Raji (cell line): Measurements from ENCODE around the gene HOOK1.

Experiments used
- POLR2A ChIP-seq: IDR thresholded peaks from 2 replicates; pipeline ENCODE4 v1.6.1; 2011; ENCODE audit warnings: low read depth, low read length, control low read depth; ENCODE audit not compliant: insufficient read depth

HOOK1 gene

DNA sequence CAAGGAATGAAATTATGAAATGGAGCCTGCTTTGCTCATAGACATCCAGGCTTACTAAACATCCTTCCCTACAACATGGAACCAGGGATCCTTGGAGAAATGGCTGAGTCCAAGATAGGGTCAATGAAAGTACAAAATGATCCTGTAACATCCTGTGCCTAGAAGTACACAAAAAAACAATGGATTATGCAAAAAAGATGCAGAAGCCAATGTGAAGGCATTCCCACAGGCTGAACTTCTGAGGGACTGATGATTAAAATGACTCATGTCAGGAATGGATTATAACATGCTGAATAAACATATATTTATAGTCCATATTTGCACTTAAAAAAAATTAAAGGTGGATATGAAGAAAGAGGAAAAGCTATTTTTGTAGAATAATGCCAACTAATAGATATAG, 10.4 kb upstream of the HOOK1 start:
- TF ChIP-seq POLR2A, result no peak

DNA sequence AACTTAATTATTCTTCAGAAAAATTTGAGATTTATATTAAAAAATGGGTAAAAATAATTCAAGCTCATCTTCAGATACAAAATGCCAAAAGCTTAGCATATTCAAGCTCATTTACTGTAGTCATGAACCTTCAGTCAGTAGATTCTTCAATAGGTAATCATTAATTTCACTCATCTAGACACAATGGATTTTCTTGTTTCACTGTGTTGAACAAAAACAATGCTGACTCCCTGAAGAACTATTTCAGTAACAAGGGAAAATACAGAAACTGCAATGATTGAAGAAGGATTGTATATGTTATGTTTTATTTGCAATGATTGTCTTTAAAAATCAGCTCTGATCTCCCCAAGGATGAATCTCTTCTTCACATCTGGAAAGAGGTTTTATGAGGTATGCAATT, 9.2 kb upstream of the HOOK1 start:
- TF ChIP-seq POLR2A, result no peak

DNA sequence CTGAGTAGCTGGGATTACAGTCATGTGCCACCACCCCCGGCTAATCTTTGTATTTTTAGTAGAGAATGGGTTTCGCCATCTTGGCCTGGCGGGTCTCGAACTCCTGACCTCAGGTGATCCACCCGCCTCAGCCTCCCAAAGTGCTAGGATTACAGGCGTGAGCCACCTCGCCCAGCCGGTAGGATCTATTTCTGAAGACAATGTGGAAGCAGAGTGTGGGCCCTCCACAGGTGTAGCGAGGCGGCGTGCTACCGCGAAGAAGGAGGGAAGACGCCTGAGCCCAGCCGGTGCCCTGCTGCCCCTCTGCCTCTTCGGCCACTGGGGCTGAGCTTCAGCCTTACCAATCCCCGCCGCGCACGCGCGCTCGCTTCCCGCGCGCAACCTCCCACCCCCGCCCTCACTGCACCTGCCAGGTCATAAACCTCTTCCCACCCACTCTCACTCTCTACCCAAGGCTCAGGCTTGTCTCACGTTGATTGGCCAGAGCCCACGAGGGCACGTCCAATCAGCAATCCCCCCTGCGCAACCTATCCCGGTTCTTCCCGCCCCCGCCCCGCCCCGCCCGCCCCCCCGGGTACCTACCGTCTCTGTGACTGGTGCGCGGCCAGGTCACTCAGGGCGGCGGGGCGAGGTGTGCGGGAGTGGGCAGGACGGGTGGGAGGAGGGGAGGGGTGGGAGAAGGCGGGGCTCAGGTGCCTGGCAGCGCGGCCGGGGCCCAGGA, 409 bp upstream of the HOOK1 start:
- no peak for TF ChIP-seq POLR2A

DNA sequence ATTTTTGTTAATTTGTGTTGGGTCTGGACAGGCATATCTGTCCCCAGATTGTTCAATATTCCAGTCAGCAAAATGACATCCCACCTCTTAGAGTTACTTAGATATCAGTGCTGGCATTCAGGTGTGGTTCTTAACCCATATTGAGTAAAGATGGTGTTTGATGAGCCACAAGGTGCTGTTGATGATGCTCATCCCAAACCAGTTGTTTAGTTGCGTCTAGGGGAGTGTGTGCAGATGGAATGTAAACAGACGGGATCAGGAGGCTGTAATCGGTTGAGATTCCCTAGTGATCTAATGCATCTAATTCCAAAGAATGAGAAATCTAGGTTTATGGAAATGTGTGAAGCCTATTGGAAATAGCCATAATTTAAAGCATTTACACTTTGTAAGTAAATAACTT, 1.1 kb downstream of the HOOK1 start:
- TF ChIP-seq POLR2A, result no peak

DNA sequence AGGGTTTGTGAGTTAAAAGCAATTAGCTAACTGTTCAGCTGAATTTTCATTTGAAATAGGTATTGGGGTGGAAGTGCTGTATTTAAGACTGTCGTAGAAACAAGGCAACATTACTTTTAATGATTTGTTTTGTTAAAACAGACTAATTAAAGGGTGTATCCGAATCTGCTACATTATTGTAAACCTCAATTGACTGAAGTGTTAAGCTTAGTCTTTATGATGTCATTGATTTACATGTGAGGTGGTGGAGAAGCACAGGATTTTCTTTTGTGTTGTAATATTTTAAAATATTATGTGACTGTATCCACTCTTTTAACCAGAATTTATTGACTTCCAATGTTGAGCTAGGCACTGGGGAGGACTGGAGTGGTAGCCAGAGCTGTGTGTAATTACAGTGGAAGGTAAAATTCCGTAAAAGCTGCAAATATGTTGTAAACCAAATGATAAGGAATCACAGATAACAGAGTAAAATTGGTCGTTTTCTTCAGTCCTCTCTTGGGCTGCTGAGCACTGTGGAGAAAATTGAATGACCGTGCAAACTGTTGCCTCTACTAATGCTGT, 1.6 kb downstream of the HOOK1 start:
- TF ChIP-seq POLR2A, result no peak

DNA sequence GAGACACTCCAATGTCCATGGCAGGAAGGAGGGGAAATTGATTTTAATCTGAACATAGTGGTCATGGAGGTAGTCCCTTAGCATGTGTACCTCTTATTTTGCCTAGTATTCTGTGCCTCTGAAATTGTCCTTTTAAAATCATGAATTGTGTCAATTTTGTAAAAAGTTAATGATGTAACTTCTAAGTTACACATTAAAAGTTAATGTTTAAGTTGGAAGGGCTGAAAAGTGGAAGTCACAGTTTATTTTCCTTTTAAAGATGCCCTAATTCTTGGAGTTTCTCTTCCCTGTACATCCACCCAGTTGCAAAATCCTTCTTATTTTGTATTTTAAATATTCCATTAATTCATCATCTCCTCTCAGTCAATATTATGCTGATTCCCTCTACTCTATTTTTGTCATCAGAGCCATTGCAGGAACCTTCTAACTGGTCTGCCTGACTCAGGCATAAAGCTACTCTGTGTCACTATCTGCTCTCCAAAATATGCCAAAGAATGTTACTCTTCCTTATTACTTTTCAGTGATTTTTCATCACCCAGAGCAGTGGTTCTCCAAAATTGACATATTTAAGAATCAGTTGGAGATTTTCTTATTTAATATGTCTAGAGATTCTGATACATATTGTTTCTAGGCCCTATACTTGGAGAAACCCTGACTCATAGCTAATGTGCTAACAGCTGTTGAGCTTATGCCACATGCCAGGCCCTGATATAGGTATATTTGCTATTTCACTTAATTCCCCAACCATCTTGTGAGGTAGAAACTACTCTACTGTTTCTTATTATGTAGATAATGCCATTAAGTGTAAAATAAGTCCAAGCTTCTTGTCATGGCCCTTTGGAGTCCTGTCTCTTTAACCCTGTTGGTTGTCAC, 5.1 kb downstream of the HOOK1 start:
- no peak for TF ChIP-seq POLR2A

DNA sequence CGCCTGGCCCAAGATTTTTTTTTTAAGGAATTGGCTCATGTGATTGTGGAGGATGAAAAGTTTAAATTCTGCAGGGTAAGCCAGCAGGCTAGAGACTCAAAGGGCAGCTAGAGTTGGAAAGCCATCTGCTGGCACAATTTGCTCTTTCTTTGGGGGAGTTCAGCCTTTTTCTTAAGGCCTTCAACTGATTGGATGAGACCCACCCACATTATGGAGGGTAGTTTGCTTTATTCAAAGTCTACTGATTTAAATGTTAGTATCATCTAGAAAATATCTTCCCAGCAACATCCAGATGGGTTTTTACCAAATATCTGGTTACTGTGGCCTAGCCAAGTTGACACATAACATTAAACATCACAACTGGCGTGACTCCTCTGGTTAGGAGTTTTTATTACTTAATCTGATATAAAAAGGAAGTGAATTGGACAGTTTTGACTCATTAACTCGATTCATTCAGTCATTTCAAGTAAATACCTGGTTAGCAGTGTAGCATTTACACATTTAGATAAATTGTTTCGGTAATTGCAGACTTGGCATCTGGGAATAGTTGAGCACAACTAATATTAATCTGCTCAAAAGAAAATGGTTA, 12.4 kb downstream of the HOOK1 start:
- no peak for TF ChIP-seq POLR2A

DNA sequence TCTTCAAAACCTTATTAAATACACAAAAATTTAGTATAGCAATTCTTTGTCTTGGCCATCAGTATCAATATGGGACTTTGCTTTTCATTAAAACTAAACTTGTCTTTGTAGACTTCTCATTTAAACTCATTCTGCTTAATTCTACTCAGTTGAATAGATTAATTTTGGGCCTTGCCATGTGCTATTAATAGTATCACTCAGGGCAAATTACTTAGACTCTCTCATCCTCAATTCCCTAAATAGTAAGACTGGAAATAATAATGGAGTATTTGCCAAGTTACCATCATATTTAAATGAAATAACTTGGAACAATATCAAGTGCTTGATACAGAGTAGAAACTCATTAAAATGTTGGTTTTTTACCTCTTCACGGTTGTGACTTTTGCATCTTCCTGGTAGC, 13.4 kb downstream of the HOOK1 start:
- TF ChIP-seq POLR2A, result no peak

DNA sequence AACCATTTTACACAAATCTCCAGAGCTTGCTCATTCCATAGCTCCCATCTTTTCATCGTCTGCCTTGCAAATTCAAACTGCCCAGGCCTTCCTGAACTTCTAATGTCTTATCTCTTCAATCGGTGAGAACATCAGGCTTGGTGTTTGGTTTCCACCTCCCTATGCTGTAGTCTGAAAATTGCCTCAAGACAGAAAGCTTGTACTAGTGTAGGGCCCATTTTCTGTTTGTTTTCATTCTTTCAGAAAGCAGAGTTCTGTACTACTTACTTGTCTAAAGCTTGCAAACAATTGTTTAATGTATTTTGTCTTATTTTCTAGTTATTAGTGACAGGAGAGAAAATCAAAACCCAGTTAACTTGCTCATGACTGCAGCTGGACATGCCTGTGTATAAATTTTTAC, 16.8 kb downstream of the HOOK1 start:
- TF ChIP-seq POLR2A, result no peak

DNA sequence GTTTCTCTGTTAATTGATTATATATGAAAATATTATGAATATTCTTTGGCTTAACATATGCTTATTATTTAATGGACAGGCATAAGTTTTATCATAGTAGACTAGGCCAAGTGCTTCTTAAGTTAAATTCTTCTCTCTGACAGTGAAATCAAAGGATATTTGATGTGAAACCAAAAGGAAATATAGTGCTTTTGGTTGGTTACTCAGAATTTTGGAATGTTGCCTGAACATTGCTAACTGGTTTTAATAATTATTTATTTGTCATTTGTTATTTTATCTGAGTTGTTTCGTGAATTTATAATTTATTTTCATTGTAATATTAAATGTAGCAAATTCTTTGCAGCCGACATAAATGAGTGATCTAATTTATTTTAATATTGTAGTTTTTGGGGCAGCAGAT, 18.3 kb downstream of the HOOK1 start:
- no peak for TF ChIP-seq POLR2A

DNA sequence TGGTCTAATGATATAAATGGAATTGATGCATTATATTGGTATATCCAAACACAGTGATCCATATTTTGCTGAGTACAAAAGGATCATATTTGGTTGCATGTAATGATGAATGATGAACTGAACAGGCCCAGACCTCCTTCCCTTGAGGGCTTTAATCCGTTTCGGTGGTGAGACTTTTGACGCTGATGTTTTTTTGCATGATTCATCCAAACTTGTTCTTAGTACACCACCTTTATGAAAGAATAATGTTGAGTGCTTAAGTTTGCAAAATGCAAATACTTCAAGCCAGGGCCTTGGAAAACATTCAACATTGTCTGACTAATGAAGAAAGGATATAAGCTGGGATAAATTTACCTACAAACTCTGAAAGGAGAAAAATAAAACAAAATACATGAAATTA, 19.2 kb downstream of the HOOK1 start:
- TF ChIP-seq POLR2A, result no peak

DNA sequence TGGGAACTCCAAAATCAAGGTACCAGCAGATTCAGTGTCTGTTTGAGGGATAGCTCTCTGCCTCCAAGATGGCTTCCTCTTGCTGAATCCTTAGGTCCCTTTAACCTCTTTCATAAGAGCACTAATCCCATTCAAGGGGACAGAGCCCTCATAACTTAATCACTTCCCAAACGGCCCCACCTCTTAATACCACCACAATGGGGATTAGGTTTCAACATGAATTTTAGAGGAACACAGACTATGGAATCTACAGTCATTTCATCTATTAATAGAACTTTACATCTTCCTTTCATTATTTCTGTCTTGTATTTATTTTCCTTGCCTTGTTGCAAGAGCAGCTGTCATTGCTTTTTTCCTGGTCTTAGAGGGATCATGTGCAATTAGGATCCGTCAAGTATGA, 30.3 kb downstream of the HOOK1 start:
- TF ChIP-seq POLR2A, result no peak

DNA sequence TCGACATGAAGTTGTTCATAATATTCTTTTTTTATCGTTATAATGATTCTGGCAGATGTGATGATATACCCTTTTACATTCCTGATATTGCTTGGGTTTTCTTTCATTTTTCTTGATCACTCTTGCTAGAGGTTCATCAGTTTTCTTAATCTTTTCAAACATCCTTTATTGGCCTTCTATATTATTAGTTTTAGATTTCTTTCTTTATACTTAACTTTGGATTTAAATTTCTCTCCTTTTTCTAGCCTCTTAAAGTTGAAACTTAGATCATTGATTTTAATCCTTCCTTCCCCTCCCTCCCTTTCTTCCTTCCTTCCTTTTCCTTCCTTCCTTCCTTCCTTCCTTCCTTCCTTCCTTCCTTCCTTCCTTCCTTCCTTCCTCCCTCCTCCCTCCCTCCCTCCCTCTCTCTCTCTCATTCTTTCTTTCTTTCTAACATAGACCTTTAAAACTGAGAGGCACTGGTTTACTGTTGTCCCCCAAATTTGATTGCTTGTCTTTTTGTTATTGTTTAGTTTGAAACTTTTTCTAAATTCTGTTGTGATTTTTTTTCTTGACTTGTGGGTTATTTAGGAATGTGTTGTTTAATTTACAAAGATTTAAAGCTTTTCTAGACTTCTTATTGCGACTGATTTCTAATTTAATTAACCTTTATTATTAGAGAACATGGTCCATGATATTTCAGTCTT, 31.6 kb downstream of the HOOK1 start:
- TF ChIP-seq POLR2A, result no peak

DNA sequence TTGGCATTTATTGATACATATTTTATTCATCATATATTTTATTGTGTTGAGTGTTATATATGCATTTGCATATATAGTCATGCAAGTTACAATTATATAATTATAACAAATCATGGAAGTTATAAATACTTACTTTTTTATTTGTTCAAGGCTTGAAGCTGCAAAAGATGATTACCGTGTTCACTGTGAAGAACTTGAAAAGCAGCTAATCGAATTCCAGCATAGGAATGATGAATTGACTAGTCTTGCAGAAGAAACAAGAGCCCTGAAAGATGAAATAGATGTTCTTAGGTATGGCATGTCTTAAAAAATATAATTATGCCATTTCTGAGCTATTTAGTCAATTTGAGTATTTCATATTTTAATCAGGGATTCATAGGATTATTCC, 32.1 kb downstream of the HOOK1 start:
- TF ChIP-seq POLR2A, result no peak

DNA sequence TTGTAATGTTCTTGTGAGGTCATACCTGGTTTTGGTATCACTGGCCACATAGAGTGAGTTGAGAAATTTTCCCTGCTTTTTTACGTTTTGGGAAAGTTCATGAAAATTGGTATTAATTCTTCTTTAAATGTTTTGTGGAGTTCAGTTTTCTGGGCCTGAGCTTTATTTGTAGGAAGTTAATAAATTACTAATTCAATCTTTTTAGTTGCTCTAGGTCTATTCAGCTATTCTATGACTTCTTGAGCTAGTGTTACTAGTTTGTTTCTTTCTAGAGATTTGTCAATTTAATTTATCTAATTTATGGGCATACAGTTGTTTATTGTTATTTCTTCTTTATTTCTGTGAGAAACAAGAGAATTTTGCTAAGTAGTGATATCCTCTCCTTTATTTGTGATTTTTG, 37.4 kb downstream of the HOOK1 start:
- no peak for TF ChIP-seq POLR2A
